NCI-H446 (cell line): ENCODE measurements around the gene MYO18A.
"Not testable (repeated sequence)": the region's sequence is repeated elsewhere in the genome, so short reads cannot be mapped to it uniquely, and the experiment has no call there.

Experiments used
- DNase-seq, 2 experiments: peaks; one replicate each; lab custom pipeline; 2025; lab: John Stamatoyannopoulos, UW

Gene MYO18A

DNA sequence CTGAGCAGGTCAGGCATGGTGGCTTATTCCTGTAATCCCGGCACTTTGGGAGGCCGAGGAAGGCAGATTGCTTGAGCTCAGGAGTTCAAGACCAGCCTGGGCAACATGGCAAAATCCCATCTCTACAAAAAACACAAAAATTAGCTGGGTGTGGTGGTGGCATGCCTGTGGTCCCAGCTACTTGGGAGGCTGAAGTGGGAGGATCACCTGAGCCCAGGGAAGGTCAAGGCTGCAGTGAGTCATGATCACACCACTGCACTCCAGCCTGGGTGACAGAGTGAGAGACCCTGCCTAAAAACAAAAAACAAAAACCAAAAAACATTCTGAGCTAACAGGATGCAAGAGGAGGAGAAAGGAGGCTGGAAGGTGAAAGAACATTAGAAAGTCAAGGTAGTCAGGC, 33.0 kb downstream of the MYO18A start:
- not testable (repeated sequence) for DNase-seq

- no peak for DNase-seq
Measured at GRCh38 chr17:29146369-29146972, 33.7 kb downstream of the MYO18A start.

DNA sequence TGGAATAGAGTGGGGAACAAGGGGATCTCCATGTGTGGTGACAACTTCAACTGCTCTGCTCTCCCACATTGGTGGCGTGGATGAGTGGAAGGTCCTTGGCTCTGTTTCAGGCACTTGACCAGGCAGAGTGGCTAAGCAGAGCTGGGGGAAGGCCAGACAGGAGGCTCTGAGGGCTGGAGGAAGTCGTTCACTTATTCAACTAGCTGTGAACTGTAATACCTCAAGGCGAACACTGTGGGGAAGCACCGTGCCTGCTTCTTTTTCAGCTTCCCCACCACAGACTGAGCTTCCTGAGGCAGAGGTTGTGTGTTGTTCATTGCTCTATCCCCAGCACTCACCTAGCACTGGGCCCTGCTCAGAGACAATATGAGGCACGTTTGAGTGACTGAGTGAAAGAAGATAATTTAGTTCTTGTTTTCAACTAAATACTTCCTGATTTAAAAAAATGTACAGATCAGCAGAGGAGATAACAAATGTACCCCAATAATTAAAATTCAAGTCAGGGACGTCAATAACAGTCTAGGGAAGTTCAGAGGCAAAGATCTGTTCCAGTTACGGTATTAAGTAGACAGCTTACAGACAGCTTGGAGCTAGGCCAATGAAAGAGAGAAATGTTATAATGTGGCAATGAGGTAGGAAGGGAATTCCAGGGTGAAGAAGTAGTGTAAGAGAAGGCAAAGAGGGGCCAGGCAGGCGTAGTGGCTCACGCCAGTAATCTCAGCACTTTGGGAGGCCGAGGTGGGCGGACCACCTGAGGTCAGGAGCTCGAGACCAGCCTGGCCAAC, 34.7 kb downstream of the MYO18A start:
- peak in 1 of 2 experiments; percentile 62 for DNase-seq

DNA sequence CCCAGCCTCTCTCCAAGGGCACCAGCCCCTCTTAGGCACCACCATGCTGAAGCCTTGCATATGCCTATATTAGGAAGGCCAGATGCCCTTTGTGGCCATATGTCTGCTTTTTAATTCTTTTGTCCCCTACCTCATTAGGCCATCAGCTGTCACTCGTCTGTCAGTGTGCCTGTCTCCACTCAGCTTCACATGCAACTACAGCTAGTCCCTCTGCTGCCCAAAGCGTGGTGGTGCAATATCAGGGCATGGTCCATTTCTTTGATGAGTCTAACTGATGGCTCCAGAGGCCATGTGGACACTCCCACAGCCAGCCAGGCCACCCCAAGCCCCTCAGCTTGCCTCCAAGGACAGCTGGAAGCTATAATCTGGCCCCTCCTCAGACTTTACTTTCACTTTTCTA, 36.3 kb downstream of the MYO18A start:
- DNase-seq: peak; percentile 35 to 47

- DNase-seq: no peak
Measured at GRCh38 chr17:29141514-29141876, 38.7 kb downstream of the MYO18A start.

DNA sequence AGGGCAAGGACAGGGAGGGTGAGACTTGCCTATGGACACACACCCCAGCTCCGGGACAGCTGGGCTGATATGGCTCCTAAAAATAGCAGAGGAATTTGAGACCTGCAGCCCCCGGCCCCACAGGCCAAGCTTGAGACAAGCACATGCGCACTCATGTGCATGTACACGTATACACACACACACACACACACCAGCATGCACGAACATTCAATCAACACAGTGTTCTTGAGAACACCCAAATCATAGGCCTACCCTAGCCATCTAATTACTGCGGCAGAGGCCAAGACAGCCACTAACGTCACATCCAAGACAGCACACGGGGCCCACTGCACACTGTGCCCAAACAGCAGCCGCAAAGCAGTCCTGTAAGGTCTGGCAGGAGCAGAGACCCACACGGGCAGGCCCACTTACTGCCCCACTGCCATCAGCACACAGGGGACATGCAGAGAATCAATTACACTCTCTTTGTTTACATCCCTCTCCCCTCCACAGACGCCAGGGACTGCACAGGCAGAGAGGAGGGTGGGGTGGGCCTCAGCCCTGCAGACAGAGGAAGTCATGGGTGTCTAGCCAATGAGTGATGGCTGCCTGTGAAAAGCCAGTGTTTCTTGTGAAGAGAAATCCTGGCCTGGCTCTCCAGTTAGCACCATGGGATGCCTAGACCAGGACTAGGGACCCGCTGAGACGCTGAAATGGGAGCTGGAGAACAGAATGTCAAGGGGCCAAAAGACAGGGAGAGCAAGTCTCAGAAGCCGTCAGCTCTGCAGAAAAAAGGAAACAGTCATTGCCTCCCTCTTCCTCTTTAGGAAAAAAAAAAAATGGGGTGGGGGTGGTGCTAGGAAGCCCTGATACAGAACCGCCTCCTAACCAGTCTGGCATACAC, 39.3 kb downstream of the MYO18A start:
- DNase-seq: no peak

- DNase-seq: no peak
Measured at GRCh38 chr17:29140051-29140621, 40.1 kb downstream of the MYO18A start.

DNA sequence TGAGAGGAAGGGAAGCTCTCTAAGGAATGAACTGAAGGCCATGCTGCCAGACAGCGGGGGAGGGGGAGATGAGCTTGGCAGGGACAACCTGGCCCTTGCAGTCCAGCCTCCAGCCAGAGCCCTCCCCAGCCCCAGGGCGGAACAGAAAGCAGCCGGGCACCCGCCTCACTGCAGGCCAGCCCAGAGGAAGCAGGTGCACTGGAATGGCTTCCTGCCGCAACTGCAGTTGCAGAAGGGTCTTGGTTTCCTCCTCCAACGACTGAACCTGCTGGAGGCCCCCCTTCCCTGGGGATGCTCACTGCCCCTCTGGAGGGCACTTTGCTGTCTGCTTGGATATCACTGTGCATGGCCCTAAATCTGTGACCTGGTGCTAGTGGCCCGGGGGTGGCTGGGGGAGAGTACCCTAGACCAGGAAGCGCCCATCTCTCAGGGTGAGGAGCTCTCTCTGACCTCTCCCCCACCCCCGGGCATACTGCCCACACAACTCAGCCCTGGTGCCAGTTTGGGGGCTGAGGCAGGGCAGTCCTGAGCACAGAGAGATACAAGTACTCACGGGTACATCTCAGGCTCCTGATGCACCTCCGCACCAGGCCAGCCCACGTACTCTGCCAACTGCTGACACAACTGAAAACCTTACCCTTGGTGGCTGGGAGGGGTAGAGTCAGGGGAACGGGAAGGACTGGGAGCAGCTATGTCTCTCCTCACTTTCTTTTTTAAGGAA, 41.1 kb downstream of the MYO18A start:
- DNase-seq: no peak

GRCh38 chr17:29138184-29138955, 41.8 kb downstream of the MYO18A start:
- DNase-seq: no peak

DNA sequence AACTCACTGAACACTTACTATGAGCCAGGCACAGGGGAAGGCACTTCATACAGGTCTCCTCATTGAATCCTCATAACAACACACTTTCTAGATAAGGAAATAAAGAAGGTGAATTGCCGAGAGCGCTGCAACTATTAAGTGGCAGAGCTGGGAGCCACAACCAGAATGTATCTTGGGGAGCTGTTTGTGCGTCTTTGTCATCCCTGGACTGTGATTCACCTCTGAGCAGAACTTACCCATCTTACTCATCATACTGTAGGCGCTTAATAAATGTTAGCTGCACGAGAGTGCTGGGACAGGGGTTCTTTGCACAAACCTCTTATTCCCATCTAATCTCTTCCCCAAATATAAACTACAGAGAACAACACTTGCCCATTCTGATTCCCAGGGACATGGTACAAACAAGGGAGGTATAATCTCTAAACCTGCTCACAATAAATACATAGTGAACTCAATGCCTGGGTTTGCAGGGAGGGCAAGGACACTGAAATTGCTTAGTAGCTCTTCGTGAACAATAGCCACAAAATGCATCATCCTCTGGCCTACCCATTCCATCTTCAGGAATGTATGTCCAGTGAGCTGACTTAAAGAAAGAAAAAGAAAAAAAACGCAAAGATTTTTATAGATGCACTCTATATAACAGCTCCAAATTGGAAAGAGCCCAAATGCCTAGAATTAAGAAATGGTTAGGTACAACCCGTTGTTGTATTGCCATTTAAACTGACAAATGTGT, 43.0 kb downstream of the MYO18A start:
- DNase-seq: no peak

- no peak for DNase-seq
Measured at GRCh38 chr17:29135464-29135863, 44.7 kb downstream of the MYO18A start.

- DNase-seq: no peak
Measured at GRCh38 chr17:29133121-29133713, 47.0 kb downstream of the MYO18A start.

DNA sequence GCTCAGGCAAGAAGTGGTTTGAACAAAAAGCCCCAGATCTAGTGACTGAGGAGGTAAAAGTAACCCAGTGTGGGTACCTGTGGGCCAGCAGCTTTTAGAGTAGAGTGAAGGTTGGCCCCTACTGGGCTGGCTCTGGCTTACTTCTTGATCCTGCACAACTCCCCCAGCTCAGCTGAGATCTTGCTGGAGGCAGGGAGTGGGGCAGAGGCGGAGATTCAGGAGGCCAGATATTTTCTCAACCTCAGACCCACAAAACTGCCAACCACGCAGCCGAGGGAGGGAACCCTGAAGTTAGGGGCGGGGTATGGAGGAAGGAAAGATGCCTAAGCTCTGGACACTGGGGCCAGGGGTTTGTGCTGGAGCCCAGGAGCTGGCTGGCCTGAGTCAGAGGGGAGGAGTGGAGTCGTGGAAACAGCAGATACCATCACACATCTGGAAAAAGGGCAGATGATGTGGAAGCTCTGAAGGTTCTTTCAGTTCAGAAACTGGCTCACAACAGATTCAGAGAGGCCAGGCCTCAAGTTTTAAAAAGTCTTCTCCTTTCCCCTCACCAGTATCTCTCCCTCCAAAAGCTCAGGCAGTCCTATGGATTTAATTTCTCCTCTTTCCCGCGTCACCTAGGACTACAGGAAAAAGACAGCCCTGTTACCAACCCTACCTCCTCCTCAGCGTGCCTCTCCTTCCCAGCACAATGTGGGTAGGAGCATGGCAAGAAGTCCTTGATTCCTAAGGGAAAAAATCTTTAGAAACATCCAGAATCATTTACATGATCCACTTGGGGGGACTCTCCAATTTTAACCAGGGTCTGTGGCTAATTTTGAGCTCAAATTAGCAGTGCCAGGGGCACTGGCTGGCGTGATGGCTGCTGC, 48.1 kb downstream of the MYO18A start:
- DNase-seq: no peak

DNA sequence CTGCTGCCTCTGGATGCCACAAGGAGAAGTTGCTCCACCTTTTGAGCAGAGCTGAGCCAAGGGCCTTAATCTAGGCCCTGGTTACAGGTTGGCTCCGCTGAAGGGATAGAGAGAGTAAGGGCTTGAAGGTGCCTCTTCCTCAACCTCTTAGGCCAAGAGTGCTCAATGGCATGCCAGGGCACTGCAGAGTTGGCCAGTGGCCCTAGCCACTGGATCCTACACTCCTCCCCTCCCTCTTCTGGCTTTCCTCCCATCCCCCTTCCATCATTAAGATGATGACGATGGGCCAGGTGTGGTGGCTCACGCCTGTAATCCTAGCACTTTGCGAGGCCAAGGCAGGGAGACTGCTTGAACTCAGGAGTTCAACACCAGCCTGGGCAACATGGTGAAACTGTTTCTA, 50.5 kb downstream of the MYO18A start:
- no peak for DNase-seq

GRCh38 chr17:29127840-29128239, 52.4 kb downstream of the MYO18A start:
- DNase-seq: no peak

GRCh38 chr17:29126268-29126930, 53.8 kb downstream of the MYO18A start:
- DNase-seq: no peak

GRCh38 chr17:29125651-29126050, 54.5 kb downstream of the MYO18A start:
- DNase-seq: no peak

DNA sequence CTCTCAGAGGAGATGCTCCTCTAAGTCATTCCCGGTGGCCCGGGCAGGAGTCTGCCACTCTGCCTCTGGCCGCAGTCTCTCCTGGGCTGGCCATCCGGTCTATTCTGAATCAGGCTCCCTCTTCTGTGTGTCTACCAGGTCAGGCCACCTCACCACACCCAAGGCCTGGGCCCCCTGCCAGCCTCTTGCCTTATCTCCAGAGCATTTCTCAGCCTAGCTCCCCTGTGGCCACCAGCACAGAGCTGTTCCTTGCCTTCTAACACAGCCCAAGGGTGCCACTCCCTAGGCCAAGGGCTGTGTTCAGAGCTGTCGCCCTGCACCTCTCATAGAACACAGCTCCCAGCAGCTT, 55.3 kb downstream of the MYO18A start:
- no peak for DNase-seq
